CD14-positive monocyte (primary cell): ENCODE measurements around the gene SPATS2. TPM values are rescaled to one million over a fixed set of nuclear protein-coding genes. Genes with fewer than 3 reads are reported as not detected.

Source experiments
- DNase-seq, 3 donors: peaks; one replicate each; pipeline ENCODE4 v3.0.0-alpha.2; 2011 to 2022
- H2AFZ ChIP-seq: 2 replicates; pipeline ENCODE4 v1.6.0; 2012; ENCODE audit warnings: mild to moderate bottlenecking, low read depth, low read length, inconsistent platforms; ENCODE audit not compliant: insufficient read depth, poor library complexity, severe bottlenecking
- H3K27ac ChIP-seq, 2 donors: 1 replicate in 1 of 2; 2 replicates in 1 of 2; pipeline ENCODE4 v1.5.1; 2012 to 2013; ENCODE audit warnings: low read length in 2 of 2, control low read depth in 1 of 2, inconsistent platforms in 1 of 2, low read depth in 1 of 2, mild to moderate bottlenecking in 1 of 2
- H3K27me3 ChIP-seq, 2 donors: one replicate each; pipeline versions ENCODE4 v1.6.0 to v1.6.1; 2011 to 2013; ENCODE audit warnings: low read length in 2 of 2; ENCODE audit not compliant: control insufficient read depth in 2 of 2, insufficient read depth in 2 of 2
- H3K36me3 ChIP-seq, 2 donors: replicated peaks in 1 of 2; 1 replicate in 1 of 2; 2 replicates in 1 of 2; pipeline versions ENCODE4 v1.5.1 to v1.6.1; 2012 to 2013; ENCODE audit warnings: low read length in 2 of 2, control low read depth in 1 of 2, inconsistent platforms in 1 of 2, mild to moderate bottlenecking in 1 of 2; ENCODE audit not compliant: insufficient read depth in 2 of 2, control insufficient read depth in 1 of 2
- H3K4me1 ChIP-seq, 2 donors: 1 replicate in 1 of 2; 2 replicates in 1 of 2; pipeline versions ENCODE4 v1.5.1 to v1.6.1; 2012 to 2013; ENCODE audit warnings: low read length in 2 of 2, control low read depth in 1 of 2, inconsistent platforms in 1 of 2, mild to moderate bottlenecking in 1 of 2, moderate library complexity in 1 of 2; ENCODE audit not compliant: insufficient read depth in 2 of 2, control insufficient read depth in 1 of 2
- H3K4me2 ChIP-seq: replicated peaks from 2 replicates; pipeline ENCODE3; 2012; ENCODE audit warnings: low read length, moderate library complexity, mild to moderate bottlenecking; ENCODE audit not compliant: poor library complexity, severe bottlenecking; ENCODE audit errors: extremely low read depth
- H3K4me3 ChIP-seq, 3 experiments: fragments of 200-600 bp in 1 of 3; sonication (generic) in 1 of 3; replicated peaks in 1 of 3; 1 replicate in 2 of 3; 2 replicates in 1 of 3; pipeline ENCODE4 v1.5.1; 2011 to 2013; ENCODE audit warnings: low read length in 3 of 3, mild to moderate bottlenecking in 3 of 3, control low read depth in 2 of 3, low read depth in 2 of 3, inconsistent platforms in 1 of 3, moderate library complexity in 1 of 3
- H3K79me2 ChIP-seq: 2 replicates; pipeline ENCODE4 v1.6.0; 2012; ENCODE audit warnings: mild to moderate bottlenecking, control low read depth, inconsistent platforms, low read length, moderate library complexity; ENCODE audit not compliant: insufficient read depth
- H3K9ac ChIP-seq: 2 replicates; pipeline ENCODE4 v1.6.0; 2017; ENCODE audit warnings: low read length, mild to moderate bottlenecking; ENCODE audit not compliant: insufficient read depth, poor library complexity, severe bottlenecking
- H3K9me3 ChIP-seq, 2 donors: replicated peaks in 1 of 2; 1 replicate in 1 of 2; 2 replicates in 1 of 2; pipeline versions ENCODE4 v1.5.1 to v1.6.1; 2012 to 2013; ENCODE audit warnings: low read length in 2 of 2, control low read depth in 1 of 2; ENCODE audit not compliant: control insufficient read depth in 1 of 2, insufficient read depth in 1 of 2
- H4K20me1 ChIP-seq: 2 replicates; pipeline ENCODE4 v1.6.0; 2012; ENCODE audit warnings: mild to moderate bottlenecking, low read length, control low read depth, moderate library complexity; ENCODE audit not compliant: insufficient read depth
- H3K27ac Mint-ChIP-seq, 7 donors: one replicate each; pipeline ENCODE4 v1.8.0; 2020; ENCODE audit warnings: mild to moderate bottlenecking in 7 of 7, mixed read lengths in 7 of 7, moderate library complexity in 6 of 7, inconsistent platforms in 2 of 7
- H3K27me3 Mint-ChIP-seq, 3 donors: one replicate each; pipeline ENCODE4 v1.8.0; 2021 to 2022; ENCODE audit warnings: low read depth in 3 of 3, mild to moderate bottlenecking in 3 of 3, mixed read lengths in 3 of 3, moderate library complexity in 3 of 3, inconsistent platforms in 1 of 3
- H3K36me3 Mint-ChIP-seq, 2 donors: one replicate each; pipeline ENCODE4 v1.8.0; 2020; ENCODE audit warnings: mixed read lengths in 2 of 2, inconsistent platforms in 1 of 2, mild to moderate bottlenecking in 1 of 2
- H3K4me1 Mint-ChIP-seq: one replicate; pipeline ENCODE4 v1.8.0; 2020; ENCODE audit warnings: mild to moderate bottlenecking, mixed read lengths
- H3K4me3 Mint-ChIP-seq, 2 donors: one replicate each; pipeline ENCODE4 v1.8.0; 2020; ENCODE audit warnings: mild to moderate bottlenecking in 2 of 2, mixed read lengths in 2 of 2, moderate library complexity in 1 of 2
- H3K9me3 Mint-ChIP-seq, 7 donors: one replicate each; pipeline ENCODE4 v1.8.0; 2020 to 2022; ENCODE audit warnings: mixed read lengths in 7 of 7, mild to moderate bottlenecking in 6 of 7, moderate library complexity in 6 of 7, inconsistent platforms in 2 of 7
- WGBS: methylation state at CpG from one replicate; pipeline ENCODE4 v1.1.5; 2013; ENCODE audit warnings: missing lambda C conversion rate; ENCODE audit not compliant: insufficient coverage; 5-methylcytosine and 5-hydroxymethylcytosine counted together
- intact Hi-C, 2 donors: fragments of 100-400 bp; cut with micrococcal nuclease; formaldehyde crosslinking; loops; one replicate each; pipeline versions ENCODE4 v1.15.0 to v1.15.1; 2023
- polyA plus RNA-seq, 3 donors: library from polyadenylated mRNA; depleted of rRNA in 1 of 3; unstranded in 2 of 3; stranded (reverse) in 1 of 3; fragments of 300-500 nt in 2 of 3; fragments of >200 nt in 1 of 3; fragmentation: Illumina TruSeq in 2 of 3; gene quantifications; 1 replicate in 2 of 3; 2 replicates in 1 of 3; pipeline ENCODE4 v1.2.3, GENCODE V29; 2012 to 2021
- TF ChIP-seq, protein P1 (sequence below): fragments of 200-600 bp; IDR thresholded peaks from one replicate; pipeline ENCODE4 v1.8.0; 2022; ENCODE audit warnings: antibody characterized with exemption, mild to moderate bottlenecking

The SPATS2 gene
- polyA plus RNA-seq, 3 donors, result 1.1 to 3.2 (median 1.8) TPM

GRCh38 chr12:49565406-49566265 is 198.4 kb downstream of the SPATS2 start:
- Histone ChIP-seq H3K9me3 (no peaks in the 10 kb centered on the region), H2AFZ (no peak overlapping the region), H3K4me2 (no peak overlapping the region), H3K27me3 (no peaks in the 10 kb centered on the region), H4K20me1 (peaks cover 36% of the 10 kb centered on the region), H3K4me3 (no peak overlapping the region), H3K36me3 (peaks cover 48 to 54% of the 10 kb centered on the region in 2 donors), H3K79me2 (peaks cover 37% of the 10 kb centered on the region), H3K4me1 (peaks cover 17 to 25% of the 10 kb centered on the region in 2 donors), H3K9ac (no peak overlapping the region), H3K27ac (no peak overlapping the region)
- TF ChIP-seq, protein P1, sequence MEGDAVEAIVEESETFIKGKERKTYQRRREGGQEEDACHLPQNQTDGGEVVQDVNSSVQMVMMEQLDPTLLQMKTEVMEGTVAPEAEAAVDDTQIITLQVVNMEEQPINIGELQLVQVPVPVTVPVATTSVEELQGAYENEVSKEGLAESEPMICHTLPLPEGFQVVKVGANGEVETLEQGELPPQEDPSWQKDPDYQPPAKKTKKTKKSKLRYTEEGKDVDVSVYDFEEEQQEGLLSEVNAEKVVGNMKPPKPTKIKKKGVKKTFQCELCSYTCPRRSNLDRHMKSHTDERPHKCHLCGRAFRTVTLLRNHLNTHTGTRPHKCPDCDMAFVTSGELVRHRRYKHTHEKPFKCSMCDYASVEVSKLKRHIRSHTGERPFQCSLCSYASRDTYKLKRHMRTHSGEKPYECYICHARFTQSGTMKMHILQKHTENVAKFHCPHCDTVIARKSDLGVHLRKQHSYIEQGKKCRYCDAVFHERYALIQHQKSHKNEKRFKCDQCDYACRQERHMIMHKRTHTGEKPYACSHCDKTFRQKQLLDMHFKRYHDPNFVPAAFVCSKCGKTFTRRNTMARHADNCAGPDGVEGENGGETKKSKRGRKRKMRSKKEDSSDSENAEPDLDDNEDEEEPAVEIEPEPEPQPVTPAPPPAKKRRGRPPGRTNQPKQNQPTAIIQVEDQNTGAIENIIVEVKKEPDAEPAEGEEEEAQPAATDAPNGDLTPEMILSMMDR, result no peak
- peak overlapping the region in 2 of 7 donors; percentile 2 to 57 for H3K27ac Mint-ChIP-seq
- DNase-seq, result no peak
- 98% methylated on average over 10 of the region's 12 CpGs for WGBS
- no peak overlapping the region for H3K4me3 Mint-ChIP-seq
- peaks cover 27% of the 10 kb centered on the region for H3K4me1 Mint-ChIP-seq
- intact Hi-C loops, result no loop called here
- H3K9me3 Mint-ChIP-seq, result no peaks in the 10 kb centered on the region
- H3K36me3 Mint-ChIP-seq, result peaks cover 50 to 54% of the 10 kb centered on the region in 2 donors
- peaks cover 0 to 1% (median 0%) of the 10 kb centered on the region in 3 donors for H3K27me3 Mint-ChIP-seq

DNA sequence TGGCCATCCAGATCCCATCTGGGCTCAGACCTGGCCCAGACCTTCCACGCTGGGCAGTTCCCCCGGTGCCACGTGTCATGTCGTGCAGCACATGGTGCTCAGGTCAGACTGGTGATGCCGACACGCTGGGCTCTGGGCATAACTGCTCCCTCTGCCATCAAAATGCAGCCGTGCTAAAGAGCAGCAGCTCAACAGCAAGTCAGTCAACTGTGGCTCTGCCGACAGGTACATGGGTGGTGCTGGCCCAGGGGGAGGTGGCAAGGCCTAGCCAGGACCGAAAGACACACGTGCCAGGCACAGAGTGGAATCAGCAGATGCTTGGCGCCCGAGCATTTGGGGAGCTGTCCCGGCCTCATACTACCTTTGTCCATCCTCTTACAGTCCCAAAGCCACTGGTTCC is 199.1 kb downstream of the SPATS2 start:
- H3K9me3 Mint-ChIP-seq, result no peaks in the 10 kb centered on the region
- Histone ChIP-seq H3K36me3 (peaks cover 40 to 46% of the 10 kb centered on the region in 2 donors), H3K79me2 (peaks cover 41% of the 10 kb centered on the region), H3K9me3 (no peaks in the 10 kb centered on the region), H2AFZ (no peak overlapping the region), H3K27ac (no peak overlapping the region), H3K4me3 (peak overlapping the region in 1 of 3 experiments; percentile 98), H3K4me1 (peaks cover 17 to 25% of the 10 kb centered on the region in 2 donors), H3K9ac (no peak overlapping the region), H3K27me3 (no peaks in the 10 kb centered on the region), H4K20me1 (peaks cover 36% of the 10 kb centered on the region), H3K4me2 (no peak overlapping the region)
- H3K27ac Mint-ChIP-seq, result peak overlapping the region in 1 of 7 donors; percentile 79
- no peak for DNase-seq
- peaks cover 27% of the 10 kb centered on the region for H3K4me1 Mint-ChIP-seq
- 98% methylated on average over 13 of the region's 13 CpGs for WGBS
- H3K36me3 Mint-ChIP-seq, result peaks cover 43 to 47% of the 10 kb centered on the region in 2 donors
- H3K27me3 Mint-ChIP-seq, result peaks cover 0 to 1% (median 0%) of the 10 kb centered on the region in 3 donors
- intact Hi-C loops, result no loop called here
- TF ChIP-seq, protein P1, result no peak
- H3K4me3 Mint-ChIP-seq, result no peak overlapping the region
